CD8-positive, alpha-beta memory T cell (primary cell): ENCODE data around the gene UNC45A. TPM values are rescaled to one million over a fixed set of nuclear protein-coding genes. Genes with fewer than 3 reads are reported as not detected.
A peak's percentile ranks its signal among the peaks of the same experiment; 100 is the strongest.

Experiments
- CTCF ChIA-PET: fragments of 350-600 bp; sonication (Branson Sonifier 250); formaldehyde crosslinking; loops from one replicate; lab custom pipeline; 2021; ENCODE audit warnings: antibody characterized with exemption; lab: Charles Lee
- POLR2A ChIA-PET: fragments of 350-600 bp; sonication (Branson Sonifier 250); formaldehyde crosslinking; loops from one replicate; lab custom pipeline; 2021; ENCODE audit warnings: antibody characterized with exemption; lab: Charles Lee
- DNase-seq, 5 donors: peaks; one replicate each; pipeline versions ENCODE4 v3.0.0 to v3.0.0-alpha.2; 2020 to 2022; ENCODE audit warnings: mixed read lengths in 1 of 5
- H3K27ac ChIP-seq: one replicate; pipeline ENCODE4 v1.7.0; 2013; ENCODE audit warnings: low read depth, mild to moderate bottlenecking, low read length, moderate library complexity
- H3K27me3 ChIP-seq: 2 replicates; pipeline ENCODE4 v1.7.0; 2013; ENCODE audit warnings: low read length, mild to moderate bottlenecking; ENCODE audit not compliant: insufficient read depth, poor library complexity, severe bottlenecking
- H3K36me3 ChIP-seq: 2 replicates; pipeline ENCODE4 v1.7.0; 2013; ENCODE audit warnings: mild to moderate bottlenecking, low read length, moderate library complexity; ENCODE audit not compliant: insufficient read depth
- H3K4me1 ChIP-seq: 2 replicates; pipeline ENCODE4 v1.7.0; 2013; ENCODE audit warnings: mild to moderate bottlenecking, low read length, moderate library complexity; ENCODE audit not compliant: insufficient read depth
- H3K4me3 ChIP-seq: 2 replicates; pipeline ENCODE4 v1.7.0; 2013; ENCODE audit warnings: mild to moderate bottlenecking, low read length
- H3K9me3 ChIP-seq: 2 replicates; pipeline ENCODE4 v1.7.0; 2013; ENCODE audit warnings: mild to moderate bottlenecking, low read length
- H3K27ac Mint-ChIP-seq, 8 donors: one replicate each; pipeline ENCODE4 v1.8.0; 2020 to 2021; ENCODE audit warnings: mixed read lengths in 8 of 8, mild to moderate bottlenecking in 6 of 8, inconsistent platforms in 3 of 8, moderate library complexity in 3 of 8
- H3K27me3 Mint-ChIP-seq, 2 donors: one replicate each; pipeline ENCODE4 v1.8.0; 2020 to 2021; ENCODE audit warnings: mixed read lengths in 2 of 2, mild to moderate bottlenecking in 1 of 2, moderate library complexity in 1 of 2
- H3K36me3 Mint-ChIP-seq, 3 donors: one replicate each; pipeline ENCODE4 v1.8.0; 2020 to 2021; ENCODE audit warnings: mixed read lengths in 3 of 3, inconsistent platforms in 1 of 3, mild to moderate bottlenecking in 1 of 3
- H3K4me1 Mint-ChIP-seq, 3 donors: one replicate each; pipeline ENCODE4 v1.8.0; 2020 to 2021; ENCODE audit warnings: mixed read lengths in 3 of 3, inconsistent platforms in 1 of 3, mild to moderate bottlenecking in 1 of 3
- H3K4me3 Mint-ChIP-seq, 7 donors: one replicate each; pipeline ENCODE4 v1.8.0; 2020 to 2021; ENCODE audit warnings: mixed read lengths in 7 of 7, mild to moderate bottlenecking in 6 of 7, moderate library complexity in 4 of 7, inconsistent platforms in 2 of 7
- H3K9me3 Mint-ChIP-seq, 5 donors: one replicate each; pipeline ENCODE4 v1.8.0; 2020 to 2022; ENCODE audit warnings: mixed read lengths in 5 of 5, mild to moderate bottlenecking in 3 of 5, moderate library complexity in 2 of 5, inconsistent platforms in 1 of 5
- polyA plus RNA-seq: library from polyadenylated mRNA; unstranded; fragments of 300-500 nt; fragmentation: Illumina TruSeq; gene quantifications from one replicate; pipeline ENCODE4 v1.2.3, GENCODE V29; 2021
- total RNA-seq, 2 experiments: library from RNA; stranded (reverse); gene quantifications; one replicate each; pipeline ENCODE4 v1.2.3, GENCODE V29; 2021

UNC45A gene
- total and polyA plus RNA-seq, 3 experiments from 2014 or later, result 68.6 to 78.2 (median 74.6) TPM

DNA sequence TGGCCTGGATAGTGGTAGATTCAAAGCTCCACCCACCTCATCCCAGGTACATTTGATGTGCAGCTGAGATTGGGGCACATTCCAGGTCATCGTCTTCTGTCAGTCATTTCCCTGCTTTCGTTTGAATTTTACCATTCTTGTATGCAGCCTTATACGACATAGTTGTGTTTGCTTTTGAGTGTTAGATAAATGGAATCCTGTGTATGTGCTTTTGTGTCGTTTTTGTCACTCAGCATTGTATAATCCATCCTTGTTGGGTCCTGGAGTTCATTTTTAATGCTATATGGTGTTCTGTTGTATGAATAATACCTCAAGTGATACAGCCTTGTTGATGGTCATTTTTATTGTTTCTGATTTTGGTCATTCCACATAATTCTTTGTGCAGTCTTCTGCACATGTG lies 26.9 kb downstream of the UNC45A start:
- Mint-ChIP-seq H3K27me3 (no peaks in the 10 kb centered on the region), H3K9me3 (no peaks in the 10 kb centered on the region)
- CTCF ChIA-PET, result interaction anchor here (1.4 kb wide), 1 partner anchor 21 kb away, joined by 4 read pairs; no protein-coding TSS in a partner anchor

DNA sequence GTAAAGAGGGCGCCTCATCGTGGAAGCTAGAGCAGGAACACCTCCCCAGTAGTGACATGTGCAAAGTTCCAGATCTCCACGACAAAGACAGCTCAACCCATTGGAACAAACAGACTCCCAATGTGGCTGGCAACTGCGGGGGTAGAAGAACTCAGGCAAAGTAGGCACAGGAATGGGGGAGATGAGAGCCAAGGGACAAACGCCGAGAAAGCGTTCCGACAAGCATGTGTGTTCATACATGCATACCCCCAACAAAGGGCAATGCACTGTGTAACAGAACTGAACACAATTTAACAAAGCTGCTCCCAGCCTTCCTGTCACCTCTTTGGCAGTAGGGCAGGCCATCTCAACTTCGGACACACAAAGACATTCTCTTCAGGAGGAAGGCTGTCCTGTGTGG lies 31.2 kb downstream of the UNC45A start:
- H3K27me3 Mint-ChIP-seq, result peaks cover 0 to 1% of the 10 kb centered on the region in 2 donors
- H3K9me3 ChIP-seq, result no peaks in the 10 kb centered on the region
- H3K4me1 ChIP-seq, result no peaks in the 10 kb centered on the region
- H3K4me1 Mint-ChIP-seq, result no peaks in the 10 kb centered on the region
- DNase-seq, result no peak
- no peak overlapping the region for H3K4me3 Mint-ChIP-seq
- H3K27ac ChIP-seq, result no peak overlapping the region
- H3K36me3 Mint-ChIP-seq, result peaks cover 0 to 43% (median 2%) of the 10 kb centered on the region in 3 donors
- H3K4me3 ChIP-seq, result no peak overlapping the region
- ChIA-PET POLR2A (no interaction called here), CTCF (interaction anchor here (1.3 kb wide), 1 partner anchor 10 kb away, joined by 4 read pairs; no protein-coding TSS in a partner anchor)
- no peaks in the 10 kb centered on the region for H3K27me3 ChIP-seq
- no peaks in the 10 kb centered on the region for H3K9me3 Mint-ChIP-seq
- H3K36me3 ChIP-seq, result no peaks in the 10 kb centered on the region
- peak overlapping the region in 2 of 8 donors; percentile 12 to 77 for H3K27ac Mint-ChIP-seq

More for the DNA sequence above, 26.9 kb downstream of the UNC45A start:
- Mint-ChIP-seq H3K36me3 (peaks cover 0 to 54% (median 7%) of the 10 kb centered on the region in 3 donors), H3K4me3 (no peak overlapping the region), H3K4me1 (peaks cover 0 to 5% (median 5%) of the 10 kb centered on the region in 3 donors), H3K27ac (peak overlapping the region in 1 of 8 donors; percentile 19)
- no peak overlapping the region for H3K4me3 ChIP-seq
- DNase-seq, result no peak
- no peaks in the 10 kb centered on the region for H3K9me3 ChIP-seq
- no peaks in the 10 kb centered on the region for H3K27me3 ChIP-seq
- H3K36me3 ChIP-seq, result no peaks in the 10 kb centered on the region
- H3K4me1 ChIP-seq, result no peaks in the 10 kb centered on the region
- no peak overlapping the region for H3K27ac ChIP-seq
- POLR2A ChIA-PET, result no interaction called here

DNA sequence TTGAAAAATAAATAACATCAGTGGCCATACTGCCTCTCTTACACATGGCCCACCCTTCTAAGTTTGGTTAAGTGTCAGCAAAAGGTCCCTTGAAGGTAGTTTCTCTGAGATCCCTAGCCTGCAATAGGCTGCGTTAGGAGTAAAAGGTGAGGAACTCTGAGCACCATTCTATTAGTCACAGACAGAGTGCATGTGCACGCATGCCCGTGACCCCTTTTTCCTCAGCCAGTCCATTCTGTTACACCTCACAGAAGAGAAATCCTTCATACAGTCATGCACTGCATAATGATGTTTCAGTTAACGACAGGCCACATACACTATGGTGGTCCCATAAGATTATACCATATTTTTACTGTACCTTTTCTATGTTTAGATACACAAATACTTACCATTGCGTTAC lies 32.1 kb downstream of the UNC45A start:
- peaks cover 0 to 1% of the 10 kb centered on the region in 2 donors for H3K27me3 Mint-ChIP-seq
- no peak overlapping the region for H3K27ac ChIP-seq
- DNase-seq, result no peak
- H3K4me3 Mint-ChIP-seq, result no peak overlapping the region
- no peak overlapping the region for H3K4me3 ChIP-seq
- peak overlapping the region in 2 of 8 donors; percentile 21 to 22 for H3K27ac Mint-ChIP-seq
- no peaks in the 10 kb centered on the region for H3K9me3 Mint-ChIP-seq
- ChIA-PET POLR2A (no interaction called here), CTCF (interaction anchor here (1.3 kb wide), 1 partner anchor 11 kb away, joined by 4 read pairs; no protein-coding TSS in a partner anchor)
- H3K27me3 ChIP-seq, result no peaks in the 10 kb centered on the region
- no peaks in the 10 kb centered on the region for H3K4me1 ChIP-seq
- H3K4me1 Mint-ChIP-seq, result no peaks in the 10 kb centered on the region
- H3K9me3 ChIP-seq, result no peaks in the 10 kb centered on the region
- H3K36me3 ChIP-seq, result no peaks in the 10 kb centered on the region
- H3K36me3 Mint-ChIP-seq, result peaks cover 0 to 33% (median under 1%) of the 10 kb centered on the region in 3 donors

DNA sequence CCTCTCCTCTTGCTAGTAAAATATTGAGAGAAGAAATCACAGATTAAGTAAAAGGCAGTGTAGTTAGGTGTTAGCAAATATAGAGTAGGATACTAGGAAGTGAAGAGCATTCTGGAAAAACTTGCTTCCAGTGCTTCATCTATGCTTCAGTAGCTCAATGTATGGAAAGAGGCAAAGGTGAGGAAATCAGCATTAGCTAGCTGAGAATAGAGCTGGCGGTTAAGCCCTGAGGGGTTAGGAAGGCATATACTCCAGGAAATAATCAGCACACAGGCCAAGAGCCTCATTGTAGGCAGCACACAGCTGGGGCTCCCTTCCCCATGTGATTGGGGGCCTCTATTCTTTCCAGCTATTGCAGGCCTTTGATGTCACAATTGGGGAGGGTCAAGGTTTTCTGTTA lies 33.3 kb downstream of the UNC45A start:
- no peaks in the 10 kb centered on the region for H3K9me3 Mint-ChIP-seq
- no peak overlapping the region for H3K4me3 Mint-ChIP-seq
- Histone ChIP-seq H3K4me3 (no peak overlapping the region), H3K36me3 (no peaks in the 10 kb centered on the region), H3K27me3 (no peaks in the 10 kb centered on the region), H3K9me3 (no peaks in the 10 kb centered on the region), H3K4me1 (no peaks in the 10 kb centered on the region), H3K27ac (no peak overlapping the region)
- peaks cover 0 to 24% (median 0%) of the 10 kb centered on the region in 3 donors for H3K36me3 Mint-ChIP-seq
- no peak for DNase-seq
- ChIA-PET CTCF (interaction anchor here (0.7 to 2.3 kb wide), 3 partner anchors 12 to 39 kb away, joined by 3 to 8 read pairs (median 3); partner anchors contain the start of gene UNC45A), POLR2A (no interaction called here)
- peak overlapping the region in 1 of 8 donors; percentile 4 for H3K27ac Mint-ChIP-seq
- H3K4me1 Mint-ChIP-seq, result no peaks in the 10 kb centered on the region
- peaks cover 0 to 1% of the 10 kb centered on the region in 2 donors for H3K27me3 Mint-ChIP-seq

DNA sequence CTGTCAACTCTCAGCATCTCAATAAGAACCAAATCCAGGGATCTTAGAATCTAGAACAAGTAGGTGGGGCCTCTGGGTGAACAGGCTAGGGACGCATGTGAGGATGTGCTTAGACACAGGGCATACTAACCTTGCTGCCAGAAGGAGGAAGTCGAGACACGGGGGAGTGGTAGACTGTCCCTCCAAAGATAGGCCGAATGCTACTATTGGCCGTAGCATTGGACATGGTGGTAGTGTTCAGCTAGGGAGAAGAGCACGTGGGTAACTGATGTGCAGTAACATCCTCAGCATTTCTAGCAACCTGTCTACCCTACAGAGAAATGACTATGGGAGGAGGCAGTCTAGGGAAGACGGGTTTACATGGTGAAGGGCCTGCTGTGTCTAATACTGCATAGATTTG lies 35.2 kb downstream of the UNC45A start:
- Mint-ChIP-seq H3K4me1 (no peaks in the 10 kb centered on the region), H3K27me3 (peaks cover 0 to 1% of the 10 kb centered on the region in 2 donors), H3K36me3 (peaks cover 4 to 29% (median 5%) of the 10 kb centered on the region in 3 donors), H3K9me3 (no peaks in the 10 kb centered on the region), H3K27ac (no peak overlapping the region), H3K4me3 (no peak overlapping the region)
- no peaks in the 10 kb centered on the region for H3K9me3 ChIP-seq
- ChIA-PET CTCF (interaction anchor here (1.5 kb wide), 1 partner anchor 14 kb away, joined by 4 read pairs; no protein-coding TSS in a partner anchor), POLR2A (no interaction called here)
- H3K4me3 ChIP-seq, result no peak overlapping the region
- no peak overlapping the region for H3K27ac ChIP-seq
- H3K36me3 ChIP-seq, result no peaks in the 10 kb centered on the region
- no peak for DNase-seq
- H3K27me3 ChIP-seq, result no peaks in the 10 kb centered on the region
- H3K4me1 ChIP-seq, result no peaks in the 10 kb centered on the region

DNA sequence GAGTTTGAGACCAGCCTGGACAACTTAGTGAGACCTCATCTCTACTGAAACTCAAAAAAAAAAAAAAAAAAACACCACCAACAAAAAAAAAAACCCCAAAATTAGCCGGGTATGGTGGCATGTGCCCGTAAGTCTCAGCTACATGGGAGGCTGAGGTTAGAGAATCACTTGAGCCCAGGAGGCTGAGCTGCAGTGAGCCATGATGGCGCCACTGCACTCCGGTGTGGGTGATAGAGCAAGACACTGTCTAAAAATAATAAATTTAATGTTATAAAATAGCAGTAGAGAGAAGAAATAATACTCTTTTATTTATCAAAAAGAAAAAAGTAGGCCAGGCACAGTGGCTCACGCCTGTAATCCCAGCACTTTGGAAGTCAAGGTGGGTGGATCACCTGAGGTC lies 37.0 kb downstream of the UNC45A start:
- CTCF ChIA-PET, result no interaction called here
- Mint-ChIP-seq H3K9me3 (no peaks in the 10 kb centered on the region), H3K27ac (peak overlapping the region in 1 of 8 donors; percentile 19), H3K4me1 (no peaks in the 10 kb centered on the region), H3K27me3 (peaks cover 0 to 1% of the 10 kb centered on the region in 2 donors), H3K4me3 (no peak overlapping the region), H3K36me3 (peaks cover 5 to 27% (median 6%) of the 10 kb centered on the region in 3 donors)
- DNase-seq, result no peak
- POLR2A ChIA-PET, result interaction anchor here (0.6 kb wide), 1 partner anchor 496 kb away, joined by 4 read pairs; no protein-coding TSS in a partner anchor
- H3K4me3 ChIP-seq, result no peak overlapping the region
- H3K27me3 ChIP-seq, result no peaks in the 10 kb centered on the region
- no peak overlapping the region for H3K27ac ChIP-seq
- no peaks in the 10 kb centered on the region for H3K9me3 ChIP-seq
- no peaks in the 10 kb centered on the region for H3K36me3 ChIP-seq
- H3K4me1 ChIP-seq, result no peaks in the 10 kb centered on the region

DNA sequence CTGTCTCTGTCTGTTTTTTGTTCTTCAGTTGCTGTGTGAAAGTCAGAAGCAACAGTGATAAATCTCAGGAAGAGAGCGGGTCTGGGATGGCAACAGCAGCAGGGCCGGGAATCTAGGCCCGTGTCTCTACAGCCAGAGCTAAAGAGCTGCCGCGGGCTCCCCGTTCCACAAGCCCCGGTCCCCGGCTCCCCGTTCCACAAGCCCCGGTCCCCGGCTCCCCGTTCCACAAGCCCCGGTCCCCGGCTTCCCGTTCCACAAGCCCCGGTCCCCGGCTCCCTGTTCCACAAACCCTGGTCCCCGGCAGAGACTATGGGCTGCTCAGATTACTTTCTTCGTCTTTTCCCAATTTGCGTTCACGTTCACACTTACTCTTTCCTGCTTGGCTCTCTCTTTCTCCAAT lies 39.1 kb downstream of the UNC45A start:
- no peaks in the 10 kb centered on the region for H3K4me1 ChIP-seq
- POLR2A ChIA-PET, result no interaction called here
- Mint-ChIP-seq H3K4me1 (no peaks in the 10 kb centered on the region), H3K9me3 (no peaks in the 10 kb centered on the region), H3K27me3 (peaks cover 0 to 1% of the 10 kb centered on the region in 2 donors), H3K27ac (peak overlapping the region in 1 of 8 donors; percentile 57), H3K4me3 (no peak overlapping the region), H3K36me3 (peaks cover 5 to 23% (median 13%) of the 10 kb centered on the region in 3 donors)
- no peak for DNase-seq
- CTCF ChIA-PET, result no interaction called here
- no peak overlapping the region for H3K4me3 ChIP-seq
- H3K27me3 ChIP-seq, result no peaks in the 10 kb centered on the region
- no peaks in the 10 kb centered on the region for H3K9me3 ChIP-seq
- H3K27ac ChIP-seq, result no peak overlapping the region
- no peaks in the 10 kb centered on the region for H3K36me3 ChIP-seq

DNA sequence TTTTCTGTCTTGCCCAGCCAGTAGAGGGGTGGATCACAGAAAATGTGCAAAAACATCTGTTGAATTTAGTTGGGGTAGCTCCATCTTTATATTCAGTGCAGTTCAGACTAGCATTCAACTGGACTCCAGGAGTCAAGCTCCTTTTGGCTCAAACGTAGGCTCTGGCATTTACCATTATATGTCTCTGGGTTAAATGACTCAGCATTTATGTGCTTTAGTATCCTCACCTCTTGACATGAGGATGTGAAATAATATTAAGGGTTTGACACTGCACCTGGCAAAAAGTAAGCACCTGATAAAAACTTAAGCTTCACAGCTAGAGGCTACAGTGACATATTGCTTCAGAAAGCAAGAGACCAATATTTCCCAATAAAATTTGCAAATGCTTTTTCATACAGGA lies 44.5 kb downstream of the UNC45A start:
- no peaks in the 10 kb centered on the region for H3K9me3 ChIP-seq
- H3K4me1 ChIP-seq, result no peaks in the 10 kb centered on the region
- Mint-ChIP-seq H3K27me3 (no peaks in the 10 kb centered on the region), H3K4me3 (no peak overlapping the region), H3K36me3 (peaks cover 2 to 35% (median 14%) of the 10 kb centered on the region in 3 donors), H3K9me3 (no peaks in the 10 kb centered on the region), H3K27ac (peak overlapping the region in 2 of 8 donors; percentile 1 to 15), H3K4me1 (peaks cover 0 to 2% (median 0%) of the 10 kb centered on the region in 3 donors)
- H3K27ac ChIP-seq, result no peak overlapping the region
- H3K36me3 ChIP-seq, result peaks cover 4% of the 10 kb centered on the region
- H3K4me3 ChIP-seq, result no peak overlapping the region
- no peaks in the 10 kb centered on the region for H3K27me3 ChIP-seq
- POLR2A ChIA-PET, result no interaction called here
- CTCF ChIA-PET, result interaction anchor here (0.6 to 3.8 kb wide), 2 partner anchors 22 to 731 kb away, joined by 3 to 16 read pairs; no protein-coding TSS in a partner anchor
- no peak for DNase-seq
